ENCODE measurements around the gene TSHZ2.

- TF ChIP-seq, protein P1, sequence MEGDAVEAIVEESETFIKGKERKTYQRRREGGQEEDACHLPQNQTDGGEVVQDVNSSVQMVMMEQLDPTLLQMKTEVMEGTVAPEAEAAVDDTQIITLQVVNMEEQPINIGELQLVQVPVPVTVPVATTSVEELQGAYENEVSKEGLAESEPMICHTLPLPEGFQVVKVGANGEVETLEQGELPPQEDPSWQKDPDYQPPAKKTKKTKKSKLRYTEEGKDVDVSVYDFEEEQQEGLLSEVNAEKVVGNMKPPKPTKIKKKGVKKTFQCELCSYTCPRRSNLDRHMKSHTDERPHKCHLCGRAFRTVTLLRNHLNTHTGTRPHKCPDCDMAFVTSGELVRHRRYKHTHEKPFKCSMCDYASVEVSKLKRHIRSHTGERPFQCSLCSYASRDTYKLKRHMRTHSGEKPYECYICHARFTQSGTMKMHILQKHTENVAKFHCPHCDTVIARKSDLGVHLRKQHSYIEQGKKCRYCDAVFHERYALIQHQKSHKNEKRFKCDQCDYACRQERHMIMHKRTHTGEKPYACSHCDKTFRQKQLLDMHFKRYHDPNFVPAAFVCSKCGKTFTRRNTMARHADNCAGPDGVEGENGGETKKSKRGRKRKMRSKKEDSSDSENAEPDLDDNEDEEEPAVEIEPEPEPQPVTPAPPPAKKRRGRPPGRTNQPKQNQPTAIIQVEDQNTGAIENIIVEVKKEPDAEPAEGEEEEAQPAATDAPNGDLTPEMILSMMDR (IDR thresholded peaks at IDR 0.05 in 4 of 5, conservative IDR thresholded peaks at IDR 0.05 in 1 of 5) = no peak
- no peak for TF ChIP-seq POLR2A (IDR thresholded peaks at IDR 0.05)
Observed at GRCh38 chr20:53181866-53182376, 209.8 kb downstream of the TSHZ2 start.
